IMR-90 (cell line): ENCODE measurements around the gene ETV6. TPM values are rescaled to one million over a fixed set of nuclear protein-coding genes. Genes with fewer than 3 reads are reported as not detected.

Experiments
- ATAC-seq: fragments of 200-7000 bp; cut with Tn5 transposase; 2 replicates; pipeline ENCODE4 v1.9.1; 2020; ENCODE audit warnings: low read depth, mild to moderate bottlenecking, moderate library complexity
- BruUV-seq: library from RNA; stranded (reverse); fragments of 400-500 nt; replicated peaks from 2 replicates; lab custom pipeline; 2021; lab: Mats Ljungman, UMichigan
- CTCF ChIA-PET: fragments of 300-600 bp; formaldehyde crosslinking; extraction: SDS; loops from one replicate; lab custom pipeline; 2021; ENCODE audit warnings: antibody characterized with exemption; lab: Yijun Ruan, JAX
- POLR2A ChIA-PET: fragments of 300-600 bp; sonication (Branson Sonifier 250); formaldehyde crosslinking; loops from one replicate; lab custom pipeline; 2022; ENCODE audit warnings: antibody characterized with exemption; ENCODE audit not compliant: unreplicated experiment; lab: Charles Lee
- DNase-seq: peaks from one replicate; pipeline ENCODE4 v3.0.0; 2013
- H2AFZ ChIP-seq: replicated peaks from 2 replicates; pipeline ENCODE3; 2013; ENCODE audit warnings: low read length, mild to moderate bottlenecking; ENCODE audit not compliant: poor library complexity
- H2AK5ac ChIP-seq: 2 replicates; pipeline ENCODE4 v1.6.1; 2013; ENCODE audit warnings: low read depth, low read length, inconsistent platforms
- H2AK9ac ChIP-seq: replicated peaks from 2 replicates; pipeline ENCODE3; 2013; ENCODE audit warnings: mild to moderate bottlenecking, low read depth, low read length, moderate library complexity; ENCODE audit not compliant: poor library complexity
- H2BK120ac ChIP-seq: 2 replicates; pipeline ENCODE4 v1.6.1; 2013; ENCODE audit warnings: low read depth, low read length, inconsistent platforms
- H2BK15ac ChIP-seq: 3 replicates; pipeline ENCODE4 v1.6.1; 2013; ENCODE audit warnings: low read depth, low read length, inconsistent platforms
- H2BK20ac ChIP-seq: 2 replicates; pipeline ENCODE4 v1.6.1; 2013; ENCODE audit warnings: low read depth, mild to moderate bottlenecking, inconsistent platforms, low read length, moderate library complexity
- H2BK5ac ChIP-seq: 2 replicates; pipeline ENCODE4 v1.6.1; 2013; ENCODE audit warnings: mild to moderate bottlenecking, low read depth, low read length, inconsistent platforms; ENCODE audit not compliant: poor library complexity, severe bottlenecking
- H3K14ac ChIP-seq: replicated peaks from 2 replicates; pipeline ENCODE4 v1.6.1; 2013; ENCODE audit warnings: low read depth, low read length, inconsistent platforms
- H3K18ac ChIP-seq: 2 replicates; pipeline ENCODE4 v1.6.1; 2013; ENCODE audit warnings: low read depth, low read length, control low read depth
- H3K23ac ChIP-seq: 2 replicates; pipeline ENCODE4 v1.6.1; 2013; ENCODE audit warnings: low read depth, low read length, inconsistent platforms
- H3K27ac ChIP-seq: 2 replicates; pipeline ENCODE4 v1.5.1; 2013; ENCODE audit warnings: mild to moderate bottlenecking, control low read depth, low read length; ENCODE audit not compliant: insufficient read depth
- H3K27me3 ChIP-seq: 2 replicates; pipeline ENCODE4 v1.6.1; 2013; ENCODE audit warnings: low read length; ENCODE audit not compliant: control insufficient read depth, insufficient read depth
- H3K36me3 ChIP-seq: 2 replicates; pipeline ENCODE4 v1.6.1; 2013; ENCODE audit warnings: low read length, mixed read lengths; ENCODE audit not compliant: control insufficient read depth, insufficient read depth
- H3K4ac ChIP-seq: 2 replicates; pipeline ENCODE4 v1.6.1; 2013; ENCODE audit warnings: low read depth, low read length, inconsistent platforms
- H3K4me1 ChIP-seq: 2 replicates; pipeline ENCODE4 v1.6.1; 2013; ENCODE audit warnings: low read length, mixed read lengths; ENCODE audit not compliant: control insufficient read depth, insufficient read depth
- H3K4me2 ChIP-seq: 2 replicates; pipeline ENCODE4 v1.6.1; 2013; ENCODE audit warnings: low read depth, mild to moderate bottlenecking, control low read depth, low read length, moderate library complexity
- H3K4me3 ChIP-seq: 2 replicates; pipeline ENCODE4 v1.5.1; 2013; ENCODE audit warnings: low read depth, mild to moderate bottlenecking, control low read depth, low read length, moderate library complexity; ENCODE audit not compliant: insufficient read depth
- H3K56ac ChIP-seq: 2 replicates; pipeline ENCODE4 v1.6.1; 2013; ENCODE audit warnings: low read length, inconsistent platforms; ENCODE audit not compliant: insufficient read depth; ENCODE audit errors: extremely low read depth
- H3K79me1 ChIP-seq, 2 experiments: 2 replicates each; pipeline ENCODE4 v1.6.1; 2013; ENCODE audit warnings: low read length in 2 of 2, inconsistent platforms in 1 of 2, low read depth in 1 of 2
- H3K9ac ChIP-seq: 2 replicates; pipeline ENCODE4 v1.6.1; 2013; ENCODE audit warnings: low read depth, low read length, control low read depth
- H3K9me1 ChIP-seq: 2 replicates; pipeline ENCODE4 v1.6.1; 2013; ENCODE audit warnings: low read length, inconsistent platforms; ENCODE audit not compliant: insufficient read depth
- H3K9me3 ChIP-seq: 2 replicates; pipeline ENCODE4 v1.6.1; 2013; ENCODE audit warnings: low read length; ENCODE audit not compliant: control insufficient read depth, insufficient read depth
- H4K20me1 ChIP-seq: 2 replicates; pipeline ENCODE4 v1.6.1; 2013; ENCODE audit warnings: low read length, inconsistent platforms; ENCODE audit not compliant: insufficient read depth
- H4K5ac ChIP-seq: 2 replicates; pipeline ENCODE4 v1.6.1; 2013; ENCODE audit warnings: mild to moderate bottlenecking, low read depth, low read length, control low read depth
- H4K8ac ChIP-seq, 2 experiments: 2 replicates each; pipeline ENCODE4 v1.6.1; 2013; ENCODE audit warnings: low read depth in 2 of 2, low read length in 2 of 2, control low read depth in 1 of 2, inconsistent platforms in 1 of 2
- H4K91ac ChIP-seq: 2 replicates; pipeline ENCODE4 v1.6.1; 2013; ENCODE audit warnings: low read depth, low read length, inconsistent platforms; ENCODE audit not compliant: insufficient read depth
- CEBPB ChIP-seq: IDR thresholded peaks from 2 replicates; pipeline ENCODE4 v1.6.1; 2012; ENCODE audit warnings: low read depth, low read length, improper control_type of control experiment
- CHD1 ChIP-seq: IDR thresholded peaks from 2 replicates; pipeline ENCODE4 v1.6.1; 2012; ENCODE audit warnings: low read depth, low read length, improper control_type of control experiment
- FOS ChIP-seq: fragments of 150-350 bp; IDR thresholded peaks from 2 replicates; pipeline ENCODE4 v1.6.1; 2016; ENCODE audit warnings: low read depth, low read length
- MAFK ChIP-seq: IDR thresholded peaks from 2 replicates; pipeline ENCODE4 v1.6.1; 2012; ENCODE audit warnings: low read depth, low read length, improper control_type of control experiment
- MAZ ChIP-seq: IDR thresholded peaks from 2 replicates; pipeline ENCODE4 v1.6.1; 2012; ENCODE audit warnings: low read depth, mild to moderate bottlenecking, low read length, improper control_type of control experiment, moderate library complexity, borderline replicate concordance
- MXI1 ChIP-seq: IDR thresholded peaks from 2 replicates; pipeline ENCODE4 v1.6.1; 2012; ENCODE audit warnings: low read depth, mild to moderate bottlenecking, low read length, moderate library complexity, borderline replicate concordance
- NFE2L2 ChIP-seq: fragments of 150-350 bp; IDR thresholded peaks from 2 replicates; pipeline ENCODE4 v1.6.1; 2016; ENCODE audit warnings: low read depth, mild to moderate bottlenecking, low read length
- POLR2A ChIP-seq: IDR thresholded peaks from 2 replicates; pipeline ENCODE4 v1.6.1; 2012; ENCODE audit warnings: mild to moderate bottlenecking, low read depth, low read length
- RAD21 ChIP-seq: IDR thresholded peaks from 2 replicates; pipeline ENCODE4 v1.6.1; 2012; ENCODE audit warnings: low read length, improper control_type of control experiment
- RCOR1 ChIP-seq: IDR thresholded peaks from 2 replicates; pipeline ENCODE4 v1.6.1; 2012; ENCODE audit warnings: mild to moderate bottlenecking, low read length, improper control_type of control experiment; ENCODE audit not compliant: insufficient replicate concordance
- RFX5 ChIP-seq: IDR thresholded peaks from 2 replicates; pipeline ENCODE4 v1.8.0; 2012; ENCODE audit warnings: low read depth, mild to moderate bottlenecking, low read length, moderate library complexity
- SMC3 ChIP-seq: fragments of 150-350 bp; IDR thresholded peaks from 2 replicates; pipeline ENCODE4 v1.6.1; 2016; ENCODE audit warnings: low read depth, mild to moderate bottlenecking, antibody characterized with exemption, low read length, moderate library complexity
- WGBS, 2 experiments: methylation state at CpG; one replicate each; pipeline versions ENCODE4 v1.1.5 to v1.1.7; 2013; ENCODE audit warnings: missing lambda C conversion rate in 2 of 2; ENCODE audit not compliant: insufficient read length in 1 of 2; ENCODE audit errors: extremely low coverage in 2 of 2; 5-methylcytosine and 5-hydroxymethylcytosine counted together
- dilution Hi-C: fragments of 300-500 bp; cut with HindIII; formaldehyde crosslinking; loops from one replicate; pipeline ENCODE4 v1.14.3; 2018; ENCODE audit warnings: low sequenced_read_pairs; ENCODE audit not compliant: unreplicated experiment
- in situ Hi-C: fragments of 300-500 bp; cut with MboI; formaldehyde crosslinking; loops from 3 replicates; pipeline ENCODE4 v1.14.3; 2019; ENCODE audit warnings: low sequenced_read_pairs, inconsistent platforms, mixed read lengths
- intact Hi-C: fragments of 100-400 bp; cut with micrococcal nuclease; formaldehyde crosslinking; loops from 2 replicates; pipeline ENCODE4 v1.10.0; 2022
- polyA plus RNA-seq, 3 experiments: library from polyadenylated mRNA; depleted of rRNA; stranded (reverse); fragments of >200 nt; gene quantifications; 2 replicates each; pipeline ENCODE4 v1.2.3, GENCODE V29; 2012; ENCODE audit warnings: low replicate concordance in 1 of 3
- total RNA-seq: library from RNA; depleted of rRNA; stranded (reverse); fragments of >200 nt; gene quantifications from 2 replicates; pipeline ENCODE4 v1.2.3, GENCODE V29; 2012
- TF ChIP-seq, protein P1 (sequence below): fragments of 150-350 bp; IDR thresholded peaks from 2 replicates; pipeline ENCODE4 v1.6.1; 2016; ENCODE audit warnings: low read depth, mild to moderate bottlenecking, low read length, moderate library complexity, borderline replicate concordance
- TF ChIP-seq, protein P2 (sequence below): fragments of 150-350 bp; IDR thresholded peaks from 2 replicates; pipeline ENCODE4 v1.6.1; 2017; ENCODE audit warnings: mild to moderate bottlenecking, antibody characterized with exemption, low read length, low read depth
- TF ChIP-seq, protein P3 (sequence below): conservative IDR thresholded peaks from 2 replicates; pipeline ENCODE4 v1.5.1; 2012; ENCODE audit warnings: mild to moderate bottlenecking, low read depth, low read length, improper control_type of control experiment

ETV6 gene
- total and polyA plus RNA-seq, 2 of the 4 experiments (the other 2 are of a cell fraction) = 8.4 to 9.9 TPM

- no peak overlapping the region for H3K4me3 ChIP-seq
- no peak overlapping the region for H3K14ac ChIP-seq
- H3K9me1 ChIP-seq = no peaks in the 10 kb centered on the region
- POLR2A ChIA-PET = no interaction called here
- H2AK5ac ChIP-seq = no peak overlapping the region
- H3K9ac ChIP-seq = no peak overlapping the region
- no TSS peak for BruUV-seq
- no peak overlapping the region for H3K4ac ChIP-seq
- no peak for TF ChIP-seq SMC3
- no peak for TF ChIP-seq CHD1
- no peak for TF ChIP-seq NFE2L2
- no peak for TF ChIP-seq MAZ
- TF ChIP-seq, protein P1, sequence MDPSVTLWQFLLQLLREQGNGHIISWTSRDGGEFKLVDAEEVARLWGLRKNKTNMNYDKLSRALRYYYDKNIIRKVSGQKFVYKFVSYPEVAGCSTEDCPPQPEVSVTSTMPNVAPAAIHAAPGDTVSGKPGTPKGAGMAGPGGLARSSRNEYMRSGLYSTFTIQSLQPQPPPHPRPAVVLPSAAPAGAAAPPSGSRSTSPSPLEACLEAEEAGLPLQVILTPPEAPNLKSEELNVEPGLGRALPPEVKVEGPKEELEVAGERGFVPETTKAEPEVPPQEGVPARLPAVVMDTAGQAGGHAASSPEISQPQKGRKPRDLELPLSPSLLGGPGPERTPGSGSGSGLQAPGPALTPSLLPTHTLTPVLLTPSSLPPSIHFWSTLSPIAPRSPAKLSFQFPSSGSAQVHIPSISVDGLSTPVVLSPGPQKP = no peak
- TF ChIP-seq RCOR1 = no peak
- TF ChIP-seq, protein P2, sequence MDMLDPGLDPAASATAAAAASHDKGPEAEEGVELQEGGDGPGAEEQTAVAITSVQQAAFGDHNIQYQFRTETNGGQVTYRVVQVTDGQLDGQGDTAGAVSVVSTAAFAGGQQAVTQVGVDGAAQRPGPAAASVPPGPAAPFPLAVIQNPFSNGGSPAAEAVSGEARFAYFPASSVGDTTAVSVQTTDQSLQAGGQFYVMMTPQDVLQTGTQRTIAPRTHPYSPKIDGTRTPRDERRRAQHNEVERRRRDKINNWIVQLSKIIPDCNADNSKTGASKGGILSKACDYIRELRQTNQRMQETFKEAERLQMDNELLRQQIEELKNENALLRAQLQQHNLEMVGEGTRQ = no peak
- TF ChIP-seq MXI1 = no peak
- no peak for TF ChIP-seq MAFK
- no peak for TF ChIP-seq RAD21
- TF ChIP-seq, protein P3, sequence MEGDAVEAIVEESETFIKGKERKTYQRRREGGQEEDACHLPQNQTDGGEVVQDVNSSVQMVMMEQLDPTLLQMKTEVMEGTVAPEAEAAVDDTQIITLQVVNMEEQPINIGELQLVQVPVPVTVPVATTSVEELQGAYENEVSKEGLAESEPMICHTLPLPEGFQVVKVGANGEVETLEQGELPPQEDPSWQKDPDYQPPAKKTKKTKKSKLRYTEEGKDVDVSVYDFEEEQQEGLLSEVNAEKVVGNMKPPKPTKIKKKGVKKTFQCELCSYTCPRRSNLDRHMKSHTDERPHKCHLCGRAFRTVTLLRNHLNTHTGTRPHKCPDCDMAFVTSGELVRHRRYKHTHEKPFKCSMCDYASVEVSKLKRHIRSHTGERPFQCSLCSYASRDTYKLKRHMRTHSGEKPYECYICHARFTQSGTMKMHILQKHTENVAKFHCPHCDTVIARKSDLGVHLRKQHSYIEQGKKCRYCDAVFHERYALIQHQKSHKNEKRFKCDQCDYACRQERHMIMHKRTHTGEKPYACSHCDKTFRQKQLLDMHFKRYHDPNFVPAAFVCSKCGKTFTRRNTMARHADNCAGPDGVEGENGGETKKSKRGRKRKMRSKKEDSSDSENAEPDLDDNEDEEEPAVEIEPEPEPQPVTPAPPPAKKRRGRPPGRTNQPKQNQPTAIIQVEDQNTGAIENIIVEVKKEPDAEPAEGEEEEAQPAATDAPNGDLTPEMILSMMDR = no peak
- TF ChIP-seq RFX5 = no peak
- no peak for TF ChIP-seq POLR2A
- no peak for TF ChIP-seq FOS
- TF ChIP-seq CEBPB = no peak
- peaks cover 26% of the 10 kb centered on the region for H3K27me3 ChIP-seq
- intact Hi-C loops = no loop called here
- no peak overlapping the region for H2AK9ac ChIP-seq
- H2BK120ac ChIP-seq = no peak overlapping the region
- no peak overlapping the region for H3K23ac ChIP-seq
- no peaks in the 10 kb centered on the region for H3K4me1 ChIP-seq
- no peak overlapping the region for H2BK5ac ChIP-seq
- no peaks in the 10 kb centered on the region for H3K9me3 ChIP-seq
- H3K4me2 ChIP-seq = no peak overlapping the region
- dilution Hi-C loops = no loop called here
- H3K27ac ChIP-seq = no peak overlapping the region
- H4K20me1 ChIP-seq = no peaks in the 10 kb centered on the region
- no peak overlapping the region for H3K18ac ChIP-seq
- no peak overlapping the region for H4K8ac ChIP-seq
- H4K91ac ChIP-seq = no peak overlapping the region
- H3K36me3 ChIP-seq = no peaks in the 10 kb centered on the region
- in situ Hi-C loops = no loop called here
- no peak overlapping the region for H3K56ac ChIP-seq
- no peak overlapping the region for H2BK15ac ChIP-seq
- DNase-seq (no peak), ATAC-seq (no peak)
- H2AFZ ChIP-seq = no peak overlapping the region
- CTCF ChIA-PET = interaction anchor here (0.5 kb wide), 1 partner anchor 332 kb away, joined by 5 read pairs; no protein-coding TSS in a partner anchor
- no peaks in the 10 kb centered on the region for H3K79me1 ChIP-seq
- WGBS, 2 experiments = no CpG with 5 or more reads among the region's 4 CpGs
- no peak overlapping the region for H2BK20ac ChIP-seq
- no peak overlapping the region for H4K5ac ChIP-seq
Observed at GRCh38 chr12:11917501-11917900, 268.0 kb downstream of the ETV6 start.
